ENCODE data around the gene CUL2. TPM values are rescaled to one million over a fixed set of nuclear protein-coding genes. Genes with fewer than 3 reads are reported as not detected.
"Not testable (repeated sequence)": the region's sequence is repeated elsewhere in the genome, so short reads cannot be mapped to it uniquely, and the experiment has no call there.

Gene CUL2
- total and polyA plus RNA-seq, 8 donors = 2.3 to 31.9 (median 9.2) TPM

DNA sequence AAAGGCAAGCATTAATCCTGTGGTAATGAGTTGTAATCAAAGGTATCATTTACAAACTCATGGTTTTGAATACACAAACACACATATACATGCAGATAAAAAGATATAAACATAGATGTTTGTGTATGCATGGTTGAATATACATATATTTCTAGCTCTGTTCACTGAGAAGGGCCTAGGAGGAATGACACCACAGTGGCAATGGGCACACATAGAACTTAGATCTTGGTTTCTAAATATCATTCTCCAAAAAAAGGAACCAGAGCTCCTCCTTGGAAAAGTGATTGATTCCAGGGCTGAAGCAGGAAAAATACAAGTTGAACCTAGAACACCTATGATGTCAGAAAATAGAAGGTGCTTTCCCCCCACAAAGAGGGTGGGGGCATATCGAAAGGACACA is 6.9 kb downstream of the CUL2 start:
- TF ChIP-seq, protein P1, sequence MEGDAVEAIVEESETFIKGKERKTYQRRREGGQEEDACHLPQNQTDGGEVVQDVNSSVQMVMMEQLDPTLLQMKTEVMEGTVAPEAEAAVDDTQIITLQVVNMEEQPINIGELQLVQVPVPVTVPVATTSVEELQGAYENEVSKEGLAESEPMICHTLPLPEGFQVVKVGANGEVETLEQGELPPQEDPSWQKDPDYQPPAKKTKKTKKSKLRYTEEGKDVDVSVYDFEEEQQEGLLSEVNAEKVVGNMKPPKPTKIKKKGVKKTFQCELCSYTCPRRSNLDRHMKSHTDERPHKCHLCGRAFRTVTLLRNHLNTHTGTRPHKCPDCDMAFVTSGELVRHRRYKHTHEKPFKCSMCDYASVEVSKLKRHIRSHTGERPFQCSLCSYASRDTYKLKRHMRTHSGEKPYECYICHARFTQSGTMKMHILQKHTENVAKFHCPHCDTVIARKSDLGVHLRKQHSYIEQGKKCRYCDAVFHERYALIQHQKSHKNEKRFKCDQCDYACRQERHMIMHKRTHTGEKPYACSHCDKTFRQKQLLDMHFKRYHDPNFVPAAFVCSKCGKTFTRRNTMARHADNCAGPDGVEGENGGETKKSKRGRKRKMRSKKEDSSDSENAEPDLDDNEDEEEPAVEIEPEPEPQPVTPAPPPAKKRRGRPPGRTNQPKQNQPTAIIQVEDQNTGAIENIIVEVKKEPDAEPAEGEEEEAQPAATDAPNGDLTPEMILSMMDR (IDR thresholded peaks at IDR 0.05) = no peak
- TF ChIP-seq POLR2A (IDR thresholded peaks at IDR 0.05) (no peak), POLR2AphosphoS5 (IDR thresholded peaks at IDR 0.05) (no peak), EP300 (IDR thresholded peaks at IDR 0.05) (no peak)
- WGBS, 5 donors = 82 to 97% (median 91%) methylated on average over 1 of the region's 1 CpG
- H3K27me3 ChIP-seq = no peaks in the 10 kb centered on the region
- no peak overlapping the region for H3K4me3 ChIP-seq
- no peak for DNase-seq
- peaks cover 13 to 48% (median 37%) of the 10 kb centered on the region in 4 donors for H3K4me1 ChIP-seq
- H3K36me3 ChIP-seq = peaks cover 0 to 9% (median 0%) of the 10 kb centered on the region in 4 donors
- intact Hi-C loops (cut with DNase I; ENCODE audit: low total_unique reads) = no loop called here
- H3K27ac ChIP-seq = no peak overlapping the region
- H3K9me3 ChIP-seq = peaks cover 0 to 7% (median 0%) of the 10 kb centered on the region in 4 donors

DNA sequence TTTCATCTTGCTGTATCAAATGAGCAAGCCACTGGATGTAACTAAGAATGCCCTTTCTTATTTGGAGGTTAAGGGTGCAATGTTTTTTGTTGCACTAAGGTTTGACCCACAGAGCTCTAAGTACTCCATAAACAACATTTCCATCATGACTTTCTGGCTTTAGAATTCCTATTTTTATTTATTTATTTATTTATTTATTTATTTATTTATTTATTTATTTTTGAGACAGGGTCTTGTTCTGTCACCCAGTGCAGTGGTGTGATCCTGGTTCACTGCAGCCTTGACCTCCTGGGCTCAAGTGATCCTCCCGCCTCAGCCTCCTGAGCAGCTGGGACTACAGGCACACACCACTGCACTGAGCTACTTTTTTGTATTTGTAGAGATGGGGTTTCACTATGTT is 9.9 kb downstream of the CUL2 start:
- H3K27ac ChIP-seq; H3K4me3 ChIP-seq; intact Hi-C loops (cut with DNase I; ENCODE audit: low total_unique reads); DNase-seq; H3K27me3 ChIP-seq; H3K9me3 ChIP-seq: not testable (repeated sequence)
- H3K4me1 ChIP-seq = peaks cover 3 to 18% (median 8%) of the 10 kb centered on the region in 4 donors
- 94 to 100% (median 96%) methylated on average over 1 of the region's 1 CpG for WGBS, 5 donors
- peaks cover 0 to 21% (median 6%) of the 10 kb centered on the region in 4 donors for H3K36me3 ChIP-seq

DNA sequence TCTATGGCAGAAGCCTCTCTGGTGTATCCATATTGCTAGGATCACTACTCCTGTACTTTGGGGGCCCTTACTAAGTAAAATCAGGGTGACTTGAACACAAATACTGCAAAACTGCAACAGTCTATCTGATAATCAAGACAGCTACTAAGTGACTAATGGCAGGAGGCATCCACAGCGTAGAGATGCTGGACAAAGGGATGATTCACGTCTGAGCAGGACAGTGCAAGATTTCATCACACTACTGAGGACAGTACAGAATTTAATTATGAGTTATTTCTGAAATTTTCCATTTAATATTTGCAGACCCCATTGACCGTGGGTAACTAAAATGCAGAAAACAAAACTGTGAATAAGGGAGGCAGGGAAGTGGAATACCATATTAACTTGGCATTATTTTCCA is 10.4 kb downstream of the CUL2 start:
- peaks cover 0 to 21% (median 6%) of the 10 kb centered on the region in 4 donors for H3K36me3 ChIP-seq
- peaks cover 0 to 7% (median 0%) of the 10 kb centered on the region in 4 donors for H3K9me3 ChIP-seq
- intact Hi-C loops (cut with DNase I; ENCODE audit: low total_unique reads) = no loop called here
- no peak overlapping the region for H3K4me3 ChIP-seq
- H3K27me3 ChIP-seq = no peaks in the 10 kb centered on the region
- WGBS, 5 donors = 76 to 90% (median 88%) methylated on average over 3 of the region's 3 CpGs
- no peak for DNase-seq
- no peak overlapping the region for H3K27ac ChIP-seq
- no peak for TF ChIP-seq EP300 (IDR thresholded peaks at IDR 0.05)
- no peak for TF ChIP-seq POLR2A (IDR thresholded peaks at IDR 0.05)
- TF ChIP-seq, protein P1 (IDR thresholded peaks at IDR 0.05) = no peak
- no peak for TF ChIP-seq POLR2AphosphoS5 (IDR thresholded peaks at IDR 0.05)
- H3K4me1 ChIP-seq = peaks cover 0 to 13% (median 4%) of the 10 kb centered on the region in 4 donors

DNA sequence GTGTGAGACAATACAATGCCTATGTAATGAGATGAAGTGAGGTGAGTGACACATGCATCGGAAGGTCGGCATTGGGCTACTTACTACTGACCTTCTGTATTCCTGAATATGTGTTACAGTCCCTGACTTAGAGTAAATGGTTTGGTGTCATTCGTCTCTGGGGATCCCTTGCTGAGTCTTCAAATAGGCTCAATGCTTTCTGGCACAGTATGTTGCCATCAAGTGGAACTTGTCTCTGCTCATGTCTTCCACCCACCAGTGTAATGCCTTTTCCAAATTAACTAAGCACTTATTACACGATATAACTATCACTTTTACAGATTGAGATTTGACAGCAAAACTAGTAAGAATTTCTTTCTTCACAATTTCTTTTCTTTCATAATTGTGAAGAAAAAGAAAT is 10.9 kb downstream of the CUL2 start:
- intact Hi-C loops (cut with DNase I; ENCODE audit: low total_unique reads) = no loop called here
- WGBS, 5 donors = 94 to 97% (median 97%) methylated on average over 4 of the region's 4 CpGs
- no peaks in the 10 kb centered on the region for H3K27me3 ChIP-seq
- H3K27ac ChIP-seq = no peak overlapping the region
- H3K4me1 ChIP-seq = peaks cover 0 to 8% (median 3%) of the 10 kb centered on the region in 4 donors
- TF ChIP-seq EP300 (IDR thresholded peaks at IDR 0.05) (no peak), POLR2AphosphoS5 (IDR thresholded peaks at IDR 0.05) (no peak), POLR2A (IDR thresholded peaks at IDR 0.05) (no peak)
- TF ChIP-seq, protein P1 (IDR thresholded peaks at IDR 0.05) = no peak
- no peak for DNase-seq
- H3K36me3 ChIP-seq = peaks cover 0 to 21% (median 6%) of the 10 kb centered on the region in 4 donors
- no peak overlapping the region for H3K4me3 ChIP-seq
- peaks cover 0 to 7% (median 0%) of the 10 kb centered on the region in 4 donors for H3K9me3 ChIP-seq

DNA sequence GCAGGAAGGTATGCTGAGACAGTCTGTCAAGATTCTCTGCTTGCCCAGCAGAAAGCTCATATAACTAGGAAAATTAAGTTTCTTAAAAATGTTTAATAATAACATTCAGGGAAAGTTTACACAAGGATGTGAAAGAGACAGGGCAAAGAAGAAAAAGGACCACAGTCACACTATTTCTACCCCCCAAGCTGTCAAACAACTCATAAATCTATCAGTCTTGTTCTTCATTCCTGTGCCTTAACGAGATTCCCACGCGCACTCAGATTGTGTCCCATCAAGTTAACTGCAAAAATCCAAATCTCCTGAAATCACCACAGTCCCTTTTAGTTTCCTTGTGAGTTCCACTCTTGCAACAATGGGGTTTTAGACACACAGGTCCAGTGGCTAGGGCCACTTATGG is 14.9 kb downstream of the CUL2 start:
- no peak for DNase-seq
- TF ChIP-seq, protein P1 (IDR thresholded peaks at IDR 0.05) = no peak
- no peak for TF ChIP-seq POLR2A (IDR thresholded peaks at IDR 0.05)
- TF ChIP-seq POLR2AphosphoS5 (IDR thresholded peaks at IDR 0.05) = no peak
- no peak for TF ChIP-seq EP300 (IDR thresholded peaks at IDR 0.05)

More for the DNA sequence above, 14.9 kb downstream of the CUL2 start:
- 87 to 89% (median 88%) methylated on average over 3 of the region's 3 CpGs for WGBS, 5 donors
- intact Hi-C loops (cut with DNase I; ENCODE audit: low total_unique reads) = no loop called here
- H3K36me3 ChIP-seq = peaks cover 0 to 24% (median 15%) of the 10 kb centered on the region in 4 donors
- no peak overlapping the region for H3K27ac ChIP-seq
- H3K4me3 ChIP-seq = no peak overlapping the region
- no peaks in the 10 kb centered on the region for H3K27me3 ChIP-seq
- no peaks in the 10 kb centered on the region for H3K9me3 ChIP-seq
- H3K4me1 ChIP-seq = peaks cover 0 to 8% (median 0%) of the 10 kb centered on the region in 4 donors
